T follicular helper cell (primary cell): ENCODE measurements around the gene GAN.

Experiments used
- DNase-seq: peaks from one replicate; pipeline ENCODE4 v3.0.0-alpha.2; 2020; ENCODE audit warnings: low read depth

The GAN gene

GRCh38 chr16:81357711-81358260 lies 43.0 kb downstream of the GAN start:
- DNase-seq = no peak

- DNase-seq = no peak
Observed at GRCh38 chr16:81358860-81359259, 44.1 kb downstream of the GAN start.

GRCh38 chr16:81360135-81360534 lies 45.4 kb downstream of the GAN start:
- no peak for DNase-seq

GRCh38 chr16:81365731-81366130 lies 51.0 kb downstream of the GAN start:
- no peak for DNase-seq

GRCh38 chr16:81366316-81366932 lies 51.7 kb downstream of the GAN start:
- DNase-seq = no peak

GRCh38 chr16:81367821-81368220 lies 53.1 kb downstream of the GAN start:
- DNase-seq = no peak

GRCh38 chr16:81369888-81370504 lies 55.2 kb downstream of the GAN start:
- DNase-seq = no peak

GRCh38 chr16:81371106-81371505 lies 56.3 kb downstream of the GAN start:
- DNase-seq = no peak

GRCh38 chr16:81374550-81374949 lies 59.8 kb downstream of the GAN start:
- no peak for DNase-seq

GRCh38 chr16:81376880-81377279 lies 62.1 kb downstream of the GAN start:
- DNase-seq = no peak

GRCh38 chr16:81378049-81378448 lies 63.3 kb downstream of the GAN start:
- DNase-seq = no peak

- no peak for DNase-seq
Observed at GRCh38 chr16:81380932-81381331, 66.2 kb downstream of the GAN start.

- no peak for DNase-seq
Observed at GRCh38 chr16:81384006-81384405, 69.2 kb downstream of the GAN start.

- no peak for DNase-seq
Observed at GRCh38 chr16:81385031-81385756, 70.4 kb downstream of the GAN start.

- DNase-seq = no peak
Observed at GRCh38 chr16:81388357-81388756, 73.6 kb downstream of the GAN start.

- DNase-seq = no peak
Observed at GRCh38 chr16:81390840-81391239, 76.1 kb downstream of the GAN start.

- no peak for DNase-seq
Observed at GRCh38 chr16:81392011-81392410, 77.2 kb downstream of the GAN start.

- no peak for DNase-seq
Observed at GRCh38 chr16:81394416-81394815, 79.7 kb downstream of the GAN start.

GRCh38 chr16:81394966-81395655 lies 80.3 kb downstream of the GAN start:
- no peak for DNase-seq

- DNase-seq = no peak
Observed at GRCh38 chr16:81397058-81397878, 82.5 kb downstream of the GAN start.

- no peak for DNase-seq
Observed at GRCh38 chr16:81397879-81398520, 83.2 kb downstream of the GAN start.
